Cortex of kidney (tissue), 1 donor: ENCODE results near the gene HPRT1.
A peak's percentile ranks its signal among the peaks of the same experiment; 100 is the strongest.
"Not testable (repeated sequence)": the region's sequence is repeated elsewhere in the genome, so short reads cannot be mapped to it uniquely, and the experiment has no call there.

Experiments
- DNase-seq: peaks from one replicate; lab custom pipeline; 2025; lab: John Stamatoyannopoulos, UW

HPRT1 gene, protein sequence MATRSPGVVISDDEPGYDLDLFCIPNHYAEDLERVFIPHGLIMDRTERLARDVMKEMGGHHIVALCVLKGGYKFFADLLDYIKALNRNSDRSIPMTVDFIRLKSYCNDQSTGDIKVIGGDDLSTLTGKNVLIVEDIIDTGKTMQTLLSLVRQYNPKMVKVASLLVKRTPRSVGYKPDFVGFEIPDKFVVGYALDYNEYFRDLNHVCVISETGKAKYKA

DNA sequence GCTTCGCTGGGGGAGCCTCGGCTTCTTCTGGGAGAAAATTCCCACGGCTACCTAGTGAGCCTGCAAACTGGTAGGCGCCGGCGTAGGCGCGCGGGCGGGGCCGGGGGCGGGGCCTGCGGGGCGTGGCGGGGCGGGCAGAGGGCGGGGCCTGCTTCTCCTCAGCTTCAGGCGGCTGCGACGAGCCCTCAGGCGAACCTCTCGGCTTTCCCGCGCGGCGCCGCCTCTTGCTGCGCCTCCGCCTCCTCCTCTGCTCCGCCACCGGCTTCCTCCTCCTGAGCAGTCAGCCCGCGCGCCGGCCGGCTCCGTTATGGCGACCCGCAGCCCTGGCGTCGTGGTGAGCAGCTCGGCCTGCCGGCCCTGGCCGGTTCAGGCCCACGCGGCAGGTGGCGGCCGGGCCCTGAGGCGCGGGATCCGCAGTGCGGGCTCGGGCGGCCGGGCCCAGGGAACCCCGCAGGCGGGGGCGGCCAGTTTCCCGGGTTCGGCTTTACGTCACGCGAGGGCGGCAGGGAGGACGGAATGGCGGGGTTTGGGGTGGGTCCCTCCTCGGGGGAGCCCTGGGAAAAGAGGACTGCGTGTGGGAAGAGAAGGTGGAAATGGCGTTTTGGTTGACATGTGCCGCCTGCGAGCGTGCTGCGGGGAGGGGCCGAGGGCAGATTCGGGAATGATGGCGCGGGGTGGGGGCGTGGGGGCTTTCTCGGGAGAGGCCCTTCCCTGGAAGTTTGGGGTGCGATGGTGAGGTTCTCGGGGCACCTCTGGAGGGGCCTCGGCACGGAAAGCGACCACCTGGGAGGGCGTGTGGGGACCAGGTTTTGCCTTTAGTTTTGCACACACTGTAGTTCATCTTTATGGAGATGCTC lies at the start of gene HPRT1:
HPRT1 (plus strand) TSS at position 161 of the 857 bp plus-strand sequence; CDS start at position 308, 147 bp downstream.
- peak; percentile 4 for DNase-seq

GRCh38 chrX:134416087-134416486 lies 43.9 kb upstream of the HPRT1 start:
- DNase-seq = no peak

DNA sequence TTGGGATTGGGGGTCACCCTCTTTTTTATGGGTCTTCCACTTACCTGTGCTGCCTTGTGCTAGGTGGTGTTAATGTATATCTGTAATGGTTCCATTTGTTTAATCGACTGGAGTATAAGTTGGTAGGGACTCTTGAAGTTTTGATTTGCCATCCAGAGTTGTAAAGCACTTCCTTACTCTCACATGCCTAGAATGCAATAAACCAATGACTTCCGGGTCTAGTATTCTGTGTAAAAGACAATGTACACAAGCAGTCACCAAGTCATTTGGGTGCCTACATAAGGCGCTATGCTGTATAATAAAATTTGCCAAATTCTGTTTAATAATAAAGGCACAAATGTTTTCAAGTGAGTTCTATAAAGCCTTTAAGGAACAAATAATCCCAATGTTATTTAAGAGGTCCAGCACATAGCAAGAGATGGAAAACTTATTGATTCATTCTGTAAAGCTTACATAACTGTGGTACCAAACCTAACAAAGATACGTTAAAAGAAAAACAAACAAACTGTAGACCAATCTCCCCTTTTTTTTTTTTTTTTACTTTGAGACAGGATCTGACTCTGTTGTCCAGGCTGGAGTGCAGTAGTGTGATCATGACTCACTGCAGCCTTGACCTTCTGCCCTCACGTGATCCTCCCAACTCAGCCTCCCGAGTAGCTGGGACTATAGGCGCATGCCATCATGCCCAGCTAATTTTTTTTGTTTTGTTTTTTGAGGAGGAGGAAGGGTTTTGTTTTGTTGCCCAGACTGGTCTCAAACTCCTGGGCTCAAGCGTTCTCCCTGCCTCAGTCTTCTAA lies 41.5 kb upstream of the HPRT1 start:
- DNase-seq = no peak

- DNase-seq = no peak
Observed at GRCh38 chrX:134419784-134420183, 40.2 kb upstream of the HPRT1 start.

GRCh38 chrX:134423606-134424005 lies 36.4 kb upstream of the HPRT1 start:
- no peak for DNase-seq

GRCh38 chrX:134426281-134426680 lies 33.7 kb upstream of the HPRT1 start:
- no peak for DNase-seq

DNA sequence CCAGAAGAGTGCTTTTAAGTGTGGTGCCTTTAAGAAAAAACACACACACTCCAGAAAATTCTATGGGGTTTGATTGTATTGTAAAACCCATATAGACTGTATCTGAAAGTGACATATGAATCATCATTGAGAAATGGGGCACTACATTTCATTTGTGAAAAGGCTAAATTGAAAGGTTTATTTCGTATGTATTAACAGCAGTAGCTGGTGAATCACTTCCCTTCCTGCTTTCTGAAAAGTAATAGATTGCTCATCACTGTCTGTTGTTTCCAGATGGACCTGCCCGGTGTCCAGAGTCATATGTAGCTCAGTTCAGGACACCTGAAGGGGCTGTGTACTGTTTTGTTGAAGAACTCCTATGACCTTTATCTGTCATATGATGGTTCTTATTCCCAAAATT lies 28.1 kb upstream of the HPRT1 start:
- DNase-seq = no peak

- no peak for DNase-seq
Observed at GRCh38 chrX:134435894-134436293, 24.1 kb upstream of the HPRT1 start.

DNA sequence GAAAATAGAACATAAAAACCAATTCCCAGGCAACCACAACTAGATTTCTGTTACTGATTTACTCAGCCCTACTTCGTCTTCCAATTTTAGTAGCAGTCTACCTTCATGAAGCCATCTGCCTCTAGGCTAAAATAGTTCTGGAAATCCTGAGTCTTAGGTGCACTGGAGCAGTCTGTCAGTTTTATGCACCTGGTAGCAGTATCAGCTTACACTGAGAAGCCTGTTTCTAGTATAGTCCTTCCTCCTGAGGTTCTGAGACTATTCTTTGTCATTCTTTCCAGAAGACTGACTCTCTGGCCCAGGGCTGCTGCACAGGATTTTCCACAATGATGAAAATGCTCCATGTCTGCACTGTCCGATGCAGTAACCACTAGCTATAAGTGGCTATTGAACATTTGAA lies 16.9 kb upstream of the HPRT1 start:
- no peak for DNase-seq

- no peak for DNase-seq
Observed at GRCh38 chrX:134443461-134443860, 16.5 kb upstream of the HPRT1 start.

GRCh38 chrX:134444681-134445080 lies 15.3 kb upstream of the HPRT1 start:
- no peak for DNase-seq

DNA sequence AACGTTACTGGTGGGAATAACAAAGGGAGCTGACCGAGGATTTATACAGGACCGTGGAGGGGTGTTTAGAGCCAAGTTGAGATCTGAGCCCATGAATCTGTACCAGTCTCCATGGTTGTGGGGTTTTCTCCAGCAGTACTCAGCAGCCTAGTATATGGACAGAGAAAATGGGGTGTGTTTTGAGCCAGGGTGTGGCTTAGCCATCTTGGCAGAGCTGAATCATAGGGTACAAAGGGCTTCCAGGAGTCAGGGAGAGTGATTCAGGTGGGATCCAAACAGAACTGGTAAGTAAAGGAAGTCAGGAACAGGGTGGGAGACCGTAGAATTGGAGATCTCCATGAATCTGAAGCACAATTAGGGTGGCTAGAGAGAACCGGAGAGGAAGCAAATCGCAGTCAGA lies 7.4 kb upstream of the HPRT1 start:
- no peak for DNase-seq

DNA sequence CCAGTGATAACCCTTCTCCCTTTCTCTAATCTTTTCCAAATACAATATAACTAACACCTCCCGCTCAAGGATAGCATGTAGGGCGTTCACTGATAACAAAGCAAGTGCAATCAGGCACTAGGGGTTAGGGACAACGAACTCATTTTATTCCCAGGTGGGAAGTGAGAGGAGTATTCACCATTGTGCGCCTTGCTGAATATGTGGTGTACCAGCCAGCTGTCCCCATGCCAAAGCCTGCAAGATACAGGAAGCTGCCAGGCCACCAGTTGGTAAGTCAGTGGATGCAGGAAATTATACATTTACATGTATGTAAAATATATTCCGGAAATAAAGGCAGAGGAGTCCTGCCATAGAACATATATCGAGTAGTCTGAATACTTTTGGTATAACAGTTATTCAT lies 6.3 kb upstream of the HPRT1 start:
- DNase-seq = no peak

GRCh38 chrX:134454506-134454905 lies 5.5 kb upstream of the HPRT1 start:
- DNase-seq = no peak

DNA sequence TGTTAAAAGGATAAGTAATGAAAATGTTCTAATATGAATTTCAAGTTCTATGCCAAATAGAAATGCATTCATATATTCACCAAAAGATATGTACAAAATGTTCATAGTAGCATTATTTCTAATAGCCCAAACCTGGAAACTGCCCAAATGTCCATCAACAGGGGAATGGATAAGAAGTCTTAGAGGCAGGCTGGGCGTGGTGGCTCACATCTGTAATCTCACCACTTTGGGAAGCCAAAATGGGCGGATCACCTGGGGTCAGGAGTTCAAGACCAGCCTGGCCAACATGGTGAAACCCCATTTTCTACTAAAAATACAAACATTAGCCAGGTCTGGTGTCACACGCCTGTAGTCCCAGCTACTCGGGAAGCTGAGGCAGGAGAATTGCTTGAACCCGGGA lies 2.3 kb upstream of the HPRT1 start:
- DNase-seq = no peak

DNA sequence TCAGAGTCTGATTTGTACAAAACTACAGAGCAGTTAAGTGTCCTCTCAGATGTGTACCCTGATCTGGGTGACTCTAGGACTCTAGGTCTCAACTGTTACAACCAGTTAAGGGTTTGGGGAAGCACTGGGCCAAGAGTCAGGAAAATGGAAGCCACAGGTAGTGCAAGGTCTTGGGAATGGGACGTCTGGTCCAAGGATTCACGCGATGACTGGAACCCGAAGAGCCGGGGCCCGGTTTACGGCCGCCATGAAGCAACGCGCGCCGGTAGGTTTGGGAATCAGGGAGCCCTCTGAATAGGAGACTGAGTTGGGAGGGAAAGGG lies 321 bp upstream of the HPRT1 start:
- no peak for DNase-seq

GRCh38 chrX:134460862-134461220 lies 876 bp downstream of the HPRT1 start:
- DNase-seq = no peak

DNA sequence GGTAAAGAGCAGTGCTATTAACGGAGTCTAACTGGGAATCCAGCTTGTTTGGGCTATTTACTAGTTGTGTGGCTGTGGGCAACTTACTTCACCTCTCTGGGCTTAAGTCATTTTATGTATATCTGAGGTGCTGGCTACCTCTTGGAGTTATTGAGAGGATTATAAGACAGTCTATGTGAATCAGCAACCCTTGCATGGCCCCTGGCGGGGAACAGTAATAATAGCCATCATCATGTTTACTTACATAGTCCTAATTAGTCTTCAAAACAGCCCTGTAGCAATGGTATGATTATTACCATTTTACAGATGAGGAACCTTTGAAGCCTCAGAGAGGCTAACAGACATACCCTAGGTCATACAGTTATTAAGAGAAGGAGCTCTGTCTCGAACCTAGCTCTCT lies 1.5 kb downstream of the HPRT1 start:
- no peak for DNase-seq

GRCh38 chrX:134462927-134463326 lies 3.0 kb downstream of the HPRT1 start:
- no peak for DNase-seq

DNA sequence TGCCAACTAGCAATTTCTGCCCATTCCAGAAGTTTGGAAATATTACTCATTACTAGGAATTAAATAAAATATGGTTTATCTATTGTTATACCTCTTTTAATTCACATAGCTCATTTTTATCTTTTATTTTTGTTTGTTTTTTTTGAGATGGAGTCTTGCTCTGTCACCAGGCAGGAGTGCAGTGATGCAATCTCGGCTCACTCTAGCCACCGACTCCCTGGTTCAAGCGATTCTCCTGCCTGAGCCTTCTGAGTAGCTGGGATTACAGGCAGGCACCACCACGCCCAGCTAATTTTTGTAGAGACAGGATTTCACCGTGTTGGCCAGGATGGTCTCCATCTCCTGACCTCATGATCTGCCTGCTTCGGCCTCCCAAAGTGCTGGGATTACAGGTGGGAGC lies 4.5 kb downstream of the HPRT1 start:
- not testable (repeated sequence) for DNase-seq

DNA sequence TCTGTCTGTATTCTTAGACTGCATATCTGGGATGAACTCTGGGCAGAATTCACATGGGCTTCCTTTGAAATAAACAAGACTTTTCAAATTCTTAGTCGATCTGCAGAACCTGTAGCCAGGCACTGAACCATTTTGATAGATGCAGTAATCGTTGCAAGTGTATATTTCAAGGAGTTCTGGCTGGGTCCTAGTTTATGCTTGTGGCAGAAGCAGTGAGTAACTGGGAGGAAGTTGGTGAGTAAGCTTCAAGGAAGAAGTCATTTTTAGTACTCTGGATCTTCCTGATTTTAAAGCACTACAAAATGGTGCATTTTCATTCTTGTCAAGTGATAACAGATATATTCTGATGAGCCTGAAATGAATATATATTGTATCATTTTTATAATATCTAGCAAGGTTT lies 9.5 kb downstream of the HPRT1 start:
- no peak for DNase-seq

DNA sequence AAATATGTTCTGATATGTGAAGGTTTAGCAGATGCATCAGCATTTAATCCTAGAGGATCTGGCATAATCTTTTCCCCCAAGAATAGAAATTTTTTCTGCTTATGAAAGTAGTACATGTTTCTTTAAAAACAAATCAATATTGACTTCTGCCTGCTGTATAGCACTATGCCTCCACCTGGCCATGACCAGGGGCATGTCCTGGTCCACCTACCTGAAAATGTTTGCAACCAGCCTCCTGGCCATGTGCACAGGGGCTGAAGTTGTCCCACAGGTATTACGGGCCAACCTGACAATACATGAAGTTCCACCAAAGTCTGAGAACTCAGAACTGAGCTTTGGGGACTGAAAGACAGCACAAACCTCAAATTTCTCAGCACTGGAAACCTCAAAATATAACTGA lies 10.0 kb downstream of the HPRT1 start:
- DNase-seq = no peak

DNA sequence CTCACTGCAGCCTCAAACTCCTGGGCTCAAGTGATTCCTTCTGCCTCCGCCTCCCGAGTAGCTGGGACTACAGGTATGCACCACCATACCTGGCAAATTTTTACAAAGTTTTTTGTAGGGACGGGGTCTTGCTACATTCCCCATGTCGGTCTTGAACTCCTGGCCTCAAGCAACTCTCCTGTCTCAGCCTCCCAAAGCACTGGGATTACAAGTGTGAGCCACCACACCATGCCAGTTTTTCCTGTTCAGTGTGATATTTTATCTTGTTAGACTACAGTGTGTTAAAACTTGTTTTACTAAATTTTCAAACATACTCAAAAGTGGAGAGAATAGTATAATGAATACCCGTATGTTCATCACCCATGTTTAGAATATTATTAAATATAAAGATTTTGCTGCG lies 12.1 kb downstream of the HPRT1 start:
- DNase-seq = no peak
